Mesenchymal stem cell (in vitro differentiated cells and primary cell): ENCODE data around the gene JPH2.

ENCODE experiments used
- DNase-seq: peaks from one replicate; pipeline ENCODE4 v3.0.0-alpha.2; 2013
- H2AFZ ChIP-seq: one replicate; pipeline ENCODE4 v1.6.1; 2013; ENCODE audit warnings: low read depth, mild to moderate bottlenecking, control low read depth, inconsistent platforms, low read length, moderate library complexity
- H2AK5ac ChIP-seq: 2 replicates; pipeline ENCODE4 v1.6.1; 2013; ENCODE audit warnings: low read length, moderate library complexity, mild to moderate bottlenecking, inconsistent platforms; ENCODE audit not compliant: severe bottlenecking
- H2BK120ac ChIP-seq: one replicate; pipeline ENCODE4 v1.6.1; 2013; ENCODE audit warnings: low read depth, mild to moderate bottlenecking, inconsistent platforms, low read length, moderate library complexity
- H2BK12ac ChIP-seq, 2 experiments: one replicate each; pipeline ENCODE4 v1.6.1; 2013; ENCODE audit warnings: inconsistent platforms in 2 of 2, low read length in 2 of 2, mild to moderate bottlenecking in 2 of 2, moderate library complexity in 2 of 2, control low read depth in 1 of 2
- H2BK15ac ChIP-seq: one replicate; pipeline ENCODE4 v1.6.1; 2013; ENCODE audit warnings: mild to moderate bottlenecking, low read depth, inconsistent platforms; ENCODE audit not compliant: poor library complexity, severe bottlenecking
- H2BK5ac ChIP-seq: 2 replicates; pipeline ENCODE4 v1.6.1; 2013; ENCODE audit warnings: low read depth, mild to moderate bottlenecking, low read length, control low read depth, inconsistent platforms; ENCODE audit not compliant: poor library complexity, severe bottlenecking
- H3K14ac ChIP-seq, 2 experiments: one replicate each; pipeline ENCODE4 v1.6.1; 2013; ENCODE audit warnings: inconsistent platforms in 2 of 2, low read length in 2 of 2, control low read depth in 1 of 2, mild to moderate bottlenecking in 1 of 2, moderate library complexity in 1 of 2
- H3K18ac ChIP-seq, 2 experiments: one replicate each; pipeline ENCODE4 v1.6.1; 2013; ENCODE audit warnings: inconsistent platforms in 2 of 2, low read length in 2 of 2, control low read depth in 1 of 2, low read depth in 1 of 2, mild to moderate bottlenecking in 1 of 2
- H3K23ac ChIP-seq, 2 experiments: one replicate each; pipeline ENCODE4 v1.6.1; 2013; ENCODE audit warnings: inconsistent platforms in 2 of 2, low read length in 2 of 2, mild to moderate bottlenecking in 2 of 2, moderate library complexity in 2 of 2, control low read depth in 1 of 2
- H3K27ac ChIP-seq: 2 replicates; pipeline ENCODE4 v1.5.1; 2013; ENCODE audit warnings: mild to moderate bottlenecking, moderate library complexity, low read length, control low read depth, inconsistent platforms; ENCODE audit not compliant: poor library complexity, severe bottlenecking
- H3K27me3 ChIP-seq, 2 experiments: 2 replicates each; pipeline versions ENCODE4 v1.6.1 to v1.7.0; 2013; ENCODE audit warnings: low read length in 2 of 2, mild to moderate bottlenecking in 2 of 2, moderate library complexity in 2 of 2, control low read depth in 1 of 2, inconsistent platforms in 1 of 2; ENCODE audit not compliant: control insufficient read depth in 1 of 2, insufficient read depth in 1 of 2
- H3K36me3 ChIP-seq, 2 experiments: 2 replicates each; pipeline versions ENCODE4 v1.6.1 to v1.7.0; 2013; ENCODE audit warnings: low read length in 2 of 2, control low read depth in 1 of 2, inconsistent platforms in 1 of 2, low read depth in 1 of 2, mild to moderate bottlenecking in 1 of 2; ENCODE audit not compliant: insufficient read depth in 2 of 2, control insufficient read depth in 1 of 2
- H3K4ac ChIP-seq, 2 experiments: one replicate each; pipeline ENCODE4 v1.6.1; 2013; ENCODE audit warnings: inconsistent platforms in 2 of 2, low read length in 2 of 2, mild to moderate bottlenecking in 2 of 2, moderate library complexity in 2 of 2, control low read depth in 1 of 2, low read depth in 1 of 2
- H3K4me1 ChIP-seq: 2 replicates; pipeline ENCODE4 v1.6.1; 2013; ENCODE audit warnings: low read depth, low read length, control low read depth; ENCODE audit not compliant: control insufficient read depth, insufficient read depth
- H3K4me2 ChIP-seq: 2 replicates; pipeline ENCODE4 v1.6.1; 2013; ENCODE audit warnings: low read length, mild to moderate bottlenecking, inconsistent platforms; ENCODE audit not compliant: poor library complexity, severe bottlenecking
- H3K4me3 ChIP-seq, 2 experiments: 2 replicates each; pipeline versions ENCODE4 v1.5.1 to v1.7.0; 2013; ENCODE audit warnings: low read length in 2 of 2, mild to moderate bottlenecking in 2 of 2, control low read depth in 1 of 2, low read depth in 1 of 2; ENCODE audit not compliant: insufficient read depth in 1 of 2
- H3K79me1 ChIP-seq: replicated peaks from 2 replicates; pipeline ENCODE4 v1.6.1; 2013; ENCODE audit warnings: mild to moderate bottlenecking, control low read depth, low read length, inconsistent platforms; ENCODE audit not compliant: poor library complexity, severe bottlenecking
- H3K9ac ChIP-seq: 2 replicates; pipeline ENCODE4 v1.7.0; 2013; ENCODE audit warnings: mild to moderate bottlenecking, low read length, moderate library complexity
- H3K9me3 ChIP-seq: 2 replicates; pipeline ENCODE4 v1.7.0; 2013; ENCODE audit warnings: mild to moderate bottlenecking, low read length; ENCODE audit not compliant: control insufficient read depth
- H4K8ac ChIP-seq: one replicate; pipeline ENCODE4 v1.6.1; 2013; ENCODE audit warnings: inconsistent platforms, mild to moderate bottlenecking, low read length, moderate library complexity
- H4K91ac ChIP-seq: one replicate; pipeline ENCODE4 v1.6.1; 2013; ENCODE audit warnings: mild to moderate bottlenecking, low read length, inconsistent platforms
- whole genome bisulfite sequencing: methylation state at CpG from one replicate; pipeline ENCODE4 v1.1.7; 2013; ENCODE audit warnings: mixed read lengths; 5-methylcytosine and 5-hydroxymethylcytosine counted together

The JPH2 gene

GRCh38 chr20:44166477-44166876 lies 20.5 kb downstream of the JPH2 start:
- Histone ChIP-seq H3K4me2 (peak overlapping the region; percentile 17), H3K4ac (peak overlapping the region; percentile 73 to 80), H2BK12ac (peak overlapping the region; percentile 45 to 76), H3K4me1 (peaks cover 12% of the 10 kb centered on the region), H2BK15ac (no peak overlapping the region), H2BK120ac (peak overlapping the region; percentile 39), H3K14ac (no peak overlapping the region), H3K27me3 (peaks cover 0 to 21% of the 10 kb centered on the region in 2 experiments), H3K23ac (no peak overlapping the region), H3K79me1 (no peaks in the 10 kb centered on the region), H3K9ac (peak overlapping the region; percentile 16), H3K4me3 (no peak overlapping the region), H3K27ac (peak overlapping the region; percentile 81), H3K36me3 (no peaks in the 10 kb centered on the region), H4K91ac (peak overlapping the region; percentile 74), H3K9me3 (no peaks in the 10 kb centered on the region), H2AFZ (peak overlapping the region; percentile 46), H2AK5ac (peak overlapping the region; percentile 54), H4K8ac (peak overlapping the region; percentile 92), H2BK5ac (no peak overlapping the region), H3K18ac (peak overlapping the region; percentile 89 to 93)
- peak; percentile 88 for DNase-seq
- 6% methylated on average over 4 of the region's 4 CpGs for WGBS

GRCh38 chr20:44166008-44166407 lies 21.0 kb downstream of the JPH2 start:
- WGBS = 7% methylated on average over 3 of the region's 4 CpGs
- H3K18ac ChIP-seq = no peak overlapping the region

GRCh38 chr20:44160133-44160532 lies 26.9 kb downstream of the JPH2 start:
- no peak overlapping the region for H3K23ac ChIP-seq
- H2BK15ac ChIP-seq = no peak overlapping the region
- peaks cover 0 to 76% of the 10 kb centered on the region in 2 experiments for H3K27me3 ChIP-seq
- no peak overlapping the region for H2AK5ac ChIP-seq
- H3K18ac ChIP-seq = no peak overlapping the region
- no peak overlapping the region for H3K4ac ChIP-seq
- no peak overlapping the region for H2BK12ac ChIP-seq
- no peak overlapping the region for H4K8ac ChIP-seq
- H2BK5ac ChIP-seq = no peak overlapping the region
- H3K9me3 ChIP-seq = no peaks in the 10 kb centered on the region
- H3K79me1 ChIP-seq = no peaks in the 10 kb centered on the region
- no peak overlapping the region for H3K14ac ChIP-seq
- H4K91ac ChIP-seq = peak overlapping the region; percentile 47
- 97% methylated on average over 55 of the region's 56 CpGs for whole genome bisulfite sequencing
- H3K27ac ChIP-seq = no peak overlapping the region
- no peak for DNase-seq
- H2BK120ac ChIP-seq = no peak overlapping the region
- no peak overlapping the region for H2AFZ ChIP-seq
- peaks cover 0 to 10% of the 10 kb centered on the region in 2 experiments for H3K36me3 ChIP-seq
- no peak overlapping the region for H3K4me3 ChIP-seq
- H3K4me1 ChIP-seq = peaks cover 1% of the 10 kb centered on the region
- no peak overlapping the region for H3K9ac ChIP-seq
- no peak overlapping the region for H3K4me2 ChIP-seq

More at GRCh38 chr20:44166008-44166407, 21.0 kb downstream of the JPH2 start:
- Histone ChIP-seq H3K23ac (no peak overlapping the region), H2BK120ac (no peak overlapping the region), H3K27ac (peak overlapping the region; percentile 81), H2AFZ (no peak overlapping the region), H2BK5ac (no peak overlapping the region), H4K8ac (no peak overlapping the region), H3K14ac (no peak overlapping the region), H3K4me3 (no peak overlapping the region), H2AK5ac (no peak overlapping the region), H2BK15ac (no peak overlapping the region), H3K9ac (peak overlapping the region; percentile 16), H3K4ac (peak overlapping the region in 1 of 2 experiments; percentile 11), H3K27me3 (peaks cover 0 to 26% of the 10 kb centered on the region in 2 experiments), H4K91ac (no peak overlapping the region), H3K79me1 (no peaks in the 10 kb centered on the region), H2BK12ac (no peak overlapping the region), H3K4me1 (peaks cover 12% of the 10 kb centered on the region), H3K4me2 (peak overlapping the region; percentile 17), H3K9me3 (no peaks in the 10 kb centered on the region), H3K36me3 (no peaks in the 10 kb centered on the region)
- peak; percentile 75 for DNase-seq

GRCh38 chr20:44159711-44160110 lies 27.3 kb downstream of the JPH2 start:
- Histone ChIP-seq H3K27me3 (peaks cover 0 to 79% of the 10 kb centered on the region in 2 experiments), H3K4ac (no peak overlapping the region), H3K18ac (no peak overlapping the region), H3K14ac (no peak overlapping the region), H2AK5ac (no peak overlapping the region), H3K9ac (no peak overlapping the region), H3K9me3 (no peaks in the 10 kb centered on the region), H3K4me1 (peaks cover 1% of the 10 kb centered on the region), H3K4me3 (peak overlapping the region in 1 of 2 experiments; percentile 31), H2BK12ac (no peak overlapping the region), H2BK5ac (no peak overlapping the region), H2AFZ (no peak overlapping the region), H3K27ac (no peak overlapping the region), H3K79me1 (no peaks in the 10 kb centered on the region), H3K4me2 (no peak overlapping the region), H3K36me3 (peaks cover 0 to 10% of the 10 kb centered on the region in 2 experiments), H2BK120ac (no peak overlapping the region), H4K91ac (peak overlapping the region; percentile 7), H3K23ac (no peak overlapping the region), H4K8ac (peak overlapping the region; percentile 7), H2BK15ac (no peak overlapping the region)
- no peak for DNase-seq
- 97% methylated on average over 50 of the region's 50 CpGs for WGBS
